Tibial artery (tissue), 4 donors: ENCODE measurements around the gene GHR.

ENCODE experiments used
- DNase-seq, 2 donors: peaks; one replicate each; pipeline ENCODE4 v3.0.0-alpha.2; 2019
- H3K27ac ChIP-seq, 2 donors: fragments of 200-600 bp; sonication (generic) in 1 of 2; 1 replicate in 1 of 2; 2 replicates in 1 of 2; pipeline ENCODE4 v1.5.1; 2018 to 2019; ENCODE audit warnings: mild to moderate bottlenecking in 1 of 2
- H3K27me3 ChIP-seq, 2 donors: fragments of 200-600 bp; sonication (generic) in 1 of 2; one replicate each; pipeline versions ENCODE4 v1.5.1 to v1.6.0; 2016 to 2019
- H3K36me3 ChIP-seq, 3 donors: fragments of 200-600 bp; sonication (generic) in 2 of 3; one replicate each; pipeline ENCODE4 v1.5.1; 2016 to 2019; ENCODE audit warnings: mild to moderate bottlenecking in 2 of 3
- H3K4me1 ChIP-seq, 4 donors: fragments of 200-600 bp; sonication (generic) in 2 of 4; 1 replicate in 3 of 4; 2 replicates in 1 of 4; pipeline ENCODE4 v1.5.1; 2016 to 2019
- H3K4me3 ChIP-seq, 2 donors: fragments of 200-600 bp; sonication (generic) in 1 of 2; 1 replicate in 1 of 2; 2 replicates in 1 of 2; pipeline ENCODE4 v1.5.1; 2018 to 2019; ENCODE audit warnings: mild to moderate bottlenecking in 2 of 2
- H3K9me3 ChIP-seq, 3 donors: fragments of 200-600 bp; sonication (generic) in 1 of 3; one replicate each; pipeline ENCODE4 v1.5.1; 2016 to 2019
- intact Hi-C: fragments of 100-400 bp; cut with DNase I; formaldehyde crosslinking; loops from one replicate; pipeline ENCODE4 v1.15.0; 2023; ENCODE audit warnings: low total_unique reads
- TF ChIP-seq, protein P1 (sequence below), 2 experiments: fragments of 200-600 bp in 1 of 2; fragments of 450-650 bp in 1 of 2; IDR thresholded peaks; one replicate each; pipeline ENCODE4 v1.5.1; 2017 to 2019; ENCODE audit warnings: antibody characterized with exemption in 2 of 2, mild to moderate bottlenecking in 1 of 2, moderate library complexity in 1 of 2

Gene GHR

DNA sequence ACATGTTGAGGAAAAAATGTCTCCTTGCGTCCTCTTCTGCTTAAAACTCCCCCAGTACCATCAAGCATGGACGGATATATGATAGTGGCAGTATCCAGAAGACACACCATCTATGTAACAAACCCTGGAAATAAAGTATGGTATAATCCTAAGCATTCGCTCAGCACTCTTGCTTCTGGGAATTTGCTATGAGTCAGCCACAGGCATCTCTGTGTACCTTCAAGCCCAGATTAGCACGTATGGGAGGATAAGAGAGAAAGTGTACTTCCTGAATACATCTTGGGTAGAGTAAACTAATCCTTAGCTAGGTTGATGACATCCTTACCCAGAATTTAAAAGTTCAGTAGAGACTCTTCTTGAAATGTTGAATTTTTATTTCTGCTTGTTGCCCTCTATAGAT lies 71.2 kb downstream of the GHR start:
- intact Hi-C loops, result no loop called here
- Histone ChIP-seq H3K27me3 (no peaks in the 10 kb centered on the region), H3K4me1 (peaks cover 0 to 23% (median 3%) of the 10 kb centered on the region in 4 donors), H3K4me3 (no peak overlapping the region), H3K36me3 (no peaks in the 10 kb centered on the region), H3K27ac (no peak overlapping the region), H3K9me3 (no peaks in the 10 kb centered on the region)
- DNase-seq, result no peak
- TF ChIP-seq, protein P1, sequence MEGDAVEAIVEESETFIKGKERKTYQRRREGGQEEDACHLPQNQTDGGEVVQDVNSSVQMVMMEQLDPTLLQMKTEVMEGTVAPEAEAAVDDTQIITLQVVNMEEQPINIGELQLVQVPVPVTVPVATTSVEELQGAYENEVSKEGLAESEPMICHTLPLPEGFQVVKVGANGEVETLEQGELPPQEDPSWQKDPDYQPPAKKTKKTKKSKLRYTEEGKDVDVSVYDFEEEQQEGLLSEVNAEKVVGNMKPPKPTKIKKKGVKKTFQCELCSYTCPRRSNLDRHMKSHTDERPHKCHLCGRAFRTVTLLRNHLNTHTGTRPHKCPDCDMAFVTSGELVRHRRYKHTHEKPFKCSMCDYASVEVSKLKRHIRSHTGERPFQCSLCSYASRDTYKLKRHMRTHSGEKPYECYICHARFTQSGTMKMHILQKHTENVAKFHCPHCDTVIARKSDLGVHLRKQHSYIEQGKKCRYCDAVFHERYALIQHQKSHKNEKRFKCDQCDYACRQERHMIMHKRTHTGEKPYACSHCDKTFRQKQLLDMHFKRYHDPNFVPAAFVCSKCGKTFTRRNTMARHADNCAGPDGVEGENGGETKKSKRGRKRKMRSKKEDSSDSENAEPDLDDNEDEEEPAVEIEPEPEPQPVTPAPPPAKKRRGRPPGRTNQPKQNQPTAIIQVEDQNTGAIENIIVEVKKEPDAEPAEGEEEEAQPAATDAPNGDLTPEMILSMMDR (IDR thresholded peaks at IDR 0.05), result no peak

DNA sequence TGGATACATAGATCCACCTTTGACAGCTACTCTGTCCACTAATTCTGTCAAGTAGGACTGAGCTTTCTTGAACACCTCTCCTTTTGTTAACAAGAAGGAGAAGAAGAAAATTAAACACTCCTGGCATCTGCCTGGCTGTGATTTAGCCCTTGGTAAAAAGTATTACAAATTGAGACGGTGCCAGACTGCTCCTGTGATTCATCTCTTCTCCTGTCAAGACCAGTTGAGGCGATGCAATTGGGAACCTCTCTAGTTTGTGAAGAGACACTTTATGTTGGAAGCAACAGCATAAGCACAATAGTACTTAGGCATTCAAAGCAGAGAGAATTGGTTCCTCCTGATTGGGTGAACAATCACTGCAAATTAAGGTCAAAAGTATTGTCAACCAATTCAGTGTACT lies 72.7 kb downstream of the GHR start:
- H3K9me3 ChIP-seq, result no peaks in the 10 kb centered on the region
- H3K27ac ChIP-seq, result no peak overlapping the region
- no peak overlapping the region for H3K4me3 ChIP-seq
- no peaks in the 10 kb centered on the region for H3K36me3 ChIP-seq
- H3K27me3 ChIP-seq, result no peaks in the 10 kb centered on the region
- no peak for DNase-seq
- TF ChIP-seq, protein P1 (IDR thresholded peaks at IDR 0.05), result no peak
- intact Hi-C loops, result no loop called here
- peaks cover 0 to 30% (median 6%) of the 10 kb centered on the region in 4 donors for H3K4me1 ChIP-seq

DNA sequence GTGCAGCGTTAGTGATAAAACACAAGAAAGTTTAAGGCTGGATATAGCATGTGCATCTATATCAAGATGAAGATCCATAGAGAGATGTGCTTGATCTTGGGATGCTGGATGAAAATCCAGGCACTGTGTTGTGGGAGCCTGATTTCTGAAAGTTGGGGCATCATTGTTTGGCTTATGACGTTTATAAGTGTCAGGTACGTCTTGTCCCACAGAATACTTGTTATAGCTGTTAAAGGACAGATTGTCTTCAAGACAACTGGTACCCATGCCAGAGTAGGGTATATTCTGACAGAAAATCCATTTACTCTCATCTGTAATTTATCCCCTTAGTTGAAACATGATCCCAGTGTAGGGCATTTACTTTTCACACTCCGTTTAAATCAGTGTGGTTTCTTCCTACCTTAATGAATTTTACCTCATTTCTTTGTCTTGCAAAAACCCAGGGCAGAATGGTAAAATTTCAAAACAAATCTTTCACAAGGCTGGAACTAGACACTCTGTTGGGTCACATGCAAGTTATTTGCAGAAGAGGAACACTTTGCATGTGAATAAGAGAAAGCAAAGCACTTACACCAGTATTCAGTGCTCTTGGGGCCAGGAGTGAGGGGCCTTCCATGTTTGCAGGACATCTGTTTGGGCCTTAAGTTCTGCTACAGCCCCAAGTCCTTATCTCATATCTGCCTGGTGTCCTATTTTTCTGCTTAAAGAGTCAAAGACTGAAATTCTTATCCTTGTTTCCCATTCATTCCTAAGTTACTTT lies 73.3 kb downstream of the GHR start:
- Histone ChIP-seq H3K27me3 (no peaks in the 10 kb centered on the region), H3K9me3 (no peaks in the 10 kb centered on the region), H3K36me3 (no peaks in the 10 kb centered on the region), H3K4me3 (no peak overlapping the region), H3K27ac (no peak overlapping the region), H3K4me1 (peaks cover 0 to 25% (median 5%) of the 10 kb centered on the region in 4 donors)
- TF ChIP-seq, protein P1 (IDR thresholded peaks at IDR 0.05), result no peak
- intact Hi-C loops, result no loop called here
- DNase-seq, result no peak

DNA sequence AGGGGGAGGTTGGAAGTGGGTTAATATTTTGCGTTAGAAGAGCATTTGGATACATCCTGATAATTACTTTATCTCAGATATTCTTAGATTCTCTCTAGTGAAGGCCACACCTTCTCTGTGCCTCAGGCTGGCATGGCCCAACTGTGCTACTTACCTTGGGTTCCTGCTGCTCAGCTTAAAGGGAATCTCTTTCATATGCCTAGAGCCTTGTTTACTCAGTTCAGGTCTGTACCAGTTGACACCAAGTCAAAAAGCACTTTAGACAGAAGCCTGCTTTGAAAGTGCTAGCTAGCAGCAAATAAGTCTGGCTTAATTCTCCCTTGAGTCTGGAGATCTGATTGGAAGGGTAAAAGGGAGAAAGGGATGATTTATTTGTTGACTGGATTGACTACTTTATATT lies 74.8 kb downstream of the GHR start:
- intact Hi-C loops, result no loop called here
- Histone ChIP-seq H3K27me3 (no peaks in the 10 kb centered on the region), H3K27ac (no peak overlapping the region), H3K36me3 (no peaks in the 10 kb centered on the region), H3K4me3 (no peak overlapping the region), H3K4me1 (peaks cover 0 to 10% (median 3%) of the 10 kb centered on the region in 4 donors), H3K9me3 (no peaks in the 10 kb centered on the region)
- TF ChIP-seq, protein P1 (IDR thresholded peaks at IDR 0.05), result no peak
- no peak for DNase-seq

DNA sequence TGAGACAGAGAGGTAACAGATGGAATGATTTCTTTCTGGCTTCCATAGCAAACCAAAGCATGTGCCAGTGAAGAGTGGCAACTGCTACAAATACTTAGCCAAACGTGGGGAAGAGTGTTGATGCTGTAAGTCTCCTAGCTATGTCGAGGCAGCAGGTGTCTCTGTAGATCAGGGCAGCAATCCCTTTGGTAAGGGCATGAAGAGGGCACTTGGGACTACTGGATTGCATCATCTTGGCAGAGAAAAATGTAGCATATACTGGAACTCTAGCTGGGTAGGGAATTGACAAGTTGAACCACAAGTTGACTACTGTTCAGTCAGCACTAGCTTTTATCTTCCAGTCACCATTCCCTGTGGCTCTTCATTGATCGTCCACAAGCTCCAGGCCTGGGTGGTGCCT lies 75.8 kb downstream of the GHR start:
- H3K27me3 ChIP-seq, result no peaks in the 10 kb centered on the region
- TF ChIP-seq, protein P1 (IDR thresholded peaks at IDR 0.05), result no peak
- no peak overlapping the region for H3K4me3 ChIP-seq
- H3K27ac ChIP-seq, result no peak overlapping the region
- peaks cover 0 to 9% (median 3%) of the 10 kb centered on the region in 4 donors for H3K4me1 ChIP-seq
- no peaks in the 10 kb centered on the region for H3K36me3 ChIP-seq
- no peaks in the 10 kb centered on the region for H3K9me3 ChIP-seq
- DNase-seq, result no peak
- intact Hi-C loops, result no loop called here
